ENCODE measurements around the gene ABCA4.

ABCA4 gene

GRCh38 chr1:93990010-93990409, 130.9 kb downstream of the ABCA4 start:
- Histone ChIP-seq H3K36me3 (ENCODE audit: insufficient read depth, low read length) (no peaks in the 10 kb centered on the region), H3K4me2 (ENCODE audit: low read length) (no peak overlapping the region), H3K9me3 (replicated peaks; ENCODE audit: low read length) (no peaks in the 10 kb centered on the region), H3K9ac (ENCODE audit: low read depth, low read length) (no peak overlapping the region), H3K4me3 (ENCODE audit: low read length) (no peak overlapping the region), H3K4me1 (ENCODE audit: control insufficient read depth, insufficient read depth, low read length) (peaks cover 30% of the 10 kb centered on the region), H3K27me3 (ENCODE audit: control insufficient read depth, insufficient read depth, low read length) (peaks cover 22% of the 10 kb centered on the region)

DNA sequence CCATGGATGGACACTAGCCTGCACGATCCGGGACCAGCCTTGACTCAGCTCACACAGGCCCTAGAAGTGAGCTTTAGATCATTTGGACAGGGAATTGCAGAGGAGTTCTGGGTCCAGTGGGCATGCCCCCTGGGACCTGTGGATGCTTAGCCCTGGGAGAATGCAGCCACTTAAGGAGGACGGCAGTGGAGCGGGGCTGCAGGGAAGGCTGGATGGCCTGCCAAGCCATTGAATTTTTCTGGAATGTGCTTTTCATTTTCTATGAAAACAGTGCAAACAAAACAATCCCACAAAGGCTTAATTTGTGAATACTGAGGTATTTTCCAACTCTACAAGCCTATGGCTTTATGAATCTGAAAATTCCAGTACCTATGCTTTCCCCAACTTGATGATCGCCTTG, 131.3 kb downstream of the ABCA4 start:
- H3K4me1 ChIP-seq (ENCODE audit: control insufficient read depth, insufficient read depth, low read length) = peaks cover 30% of the 10 kb centered on the region
- peak overlapping the region; percentile 26 for H3K4me2 ChIP-seq (ENCODE audit: low read length)
- no peaks in the 10 kb centered on the region for H3K36me3 ChIP-seq (ENCODE audit: insufficient read depth, low read length)
- peaks cover 20% of the 10 kb centered on the region for H3K27me3 ChIP-seq (ENCODE audit: control insufficient read depth, insufficient read depth, low read length)
- no peaks in the 10 kb centered on the region for H3K9me3 ChIP-seq (replicated peaks; ENCODE audit: low read length)
- peak overlapping the region; percentile 2 for H3K4me3 ChIP-seq (ENCODE audit: low read length)
- no peak overlapping the region for H3K9ac ChIP-seq (ENCODE audit: low read depth, low read length)

GRCh38 chr1:93988634-93989350, 132.2 kb downstream of the ABCA4 start:
- H3K4me3 ChIP-seq (ENCODE audit: low read length) = no peak overlapping the region
- peak overlapping the region; percentile 11 for H3K4me2 ChIP-seq (ENCODE audit: low read length)
- peaks cover 20% of the 10 kb centered on the region for H3K27me3 ChIP-seq (ENCODE audit: control insufficient read depth, insufficient read depth, low read length)
- H3K4me1 ChIP-seq (ENCODE audit: control insufficient read depth, insufficient read depth, low read length) = peaks cover 27% of the 10 kb centered on the region
- no peaks in the 10 kb centered on the region for H3K36me3 ChIP-seq (ENCODE audit: insufficient read depth, low read length)
- H3K9me3 ChIP-seq (replicated peaks; ENCODE audit: low read length) = no peaks in the 10 kb centered on the region
- no peak overlapping the region for H3K9ac ChIP-seq (ENCODE audit: low read depth, low read length)

DNA sequence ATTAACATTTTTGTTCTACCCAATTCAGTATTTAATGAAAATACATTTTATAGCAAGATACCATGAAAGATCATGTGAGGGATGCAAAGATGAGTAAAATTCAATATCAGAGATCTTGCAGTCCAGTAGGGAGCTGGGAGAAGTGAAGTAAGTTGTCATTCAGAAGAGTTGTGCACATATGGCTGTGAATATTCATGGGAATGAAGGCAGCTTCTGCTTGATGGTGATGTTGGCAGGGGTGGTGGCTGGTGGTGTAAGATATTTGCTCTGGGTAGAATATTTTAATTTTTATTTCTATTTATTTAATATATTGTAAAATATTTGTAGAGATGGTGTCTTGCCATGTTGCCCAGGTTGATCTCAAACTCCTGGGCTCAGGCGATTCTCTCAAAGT, 139.7 kb downstream of the ABCA4 start:
- no peaks in the 10 kb centered on the region for H3K27me3 ChIP-seq (ENCODE audit: control insufficient read depth, insufficient read depth, low read length)
- H3K36me3 ChIP-seq (ENCODE audit: insufficient read depth, low read length) = no peaks in the 10 kb centered on the region
- H3K4me2 ChIP-seq (ENCODE audit: low read length) = no peak overlapping the region
- peaks cover 32% of the 10 kb centered on the region for H3K4me1 ChIP-seq (ENCODE audit: control insufficient read depth, insufficient read depth, low read length)
- no peak overlapping the region for H3K9ac ChIP-seq (ENCODE audit: low read depth, low read length)
- no peak overlapping the region for H3K4me3 ChIP-seq (ENCODE audit: low read length)
- H3K9me3 ChIP-seq (replicated peaks; ENCODE audit: low read length) = no peaks in the 10 kb centered on the region

- peaks cover 32% of the 10 kb centered on the region for H3K4me1 ChIP-seq (ENCODE audit: control insufficient read depth, insufficient read depth, low read length)
- H3K27me3 ChIP-seq (ENCODE audit: control insufficient read depth, insufficient read depth, low read length) = no peaks in the 10 kb centered on the region
- no peaks in the 10 kb centered on the region for H3K9me3 ChIP-seq (replicated peaks; ENCODE audit: low read length)
- H3K4me3 ChIP-seq (ENCODE audit: low read length) = no peak overlapping the region
- H3K9ac ChIP-seq (ENCODE audit: low read depth, low read length) = no peak overlapping the region
- H3K36me3 ChIP-seq (ENCODE audit: insufficient read depth, low read length) = no peaks in the 10 kb centered on the region
- no peak overlapping the region for H3K4me2 ChIP-seq (ENCODE audit: low read length)
Measured at GRCh38 chr1:93980320-93981273, 140.4 kb downstream of the ABCA4 start.

DNA sequence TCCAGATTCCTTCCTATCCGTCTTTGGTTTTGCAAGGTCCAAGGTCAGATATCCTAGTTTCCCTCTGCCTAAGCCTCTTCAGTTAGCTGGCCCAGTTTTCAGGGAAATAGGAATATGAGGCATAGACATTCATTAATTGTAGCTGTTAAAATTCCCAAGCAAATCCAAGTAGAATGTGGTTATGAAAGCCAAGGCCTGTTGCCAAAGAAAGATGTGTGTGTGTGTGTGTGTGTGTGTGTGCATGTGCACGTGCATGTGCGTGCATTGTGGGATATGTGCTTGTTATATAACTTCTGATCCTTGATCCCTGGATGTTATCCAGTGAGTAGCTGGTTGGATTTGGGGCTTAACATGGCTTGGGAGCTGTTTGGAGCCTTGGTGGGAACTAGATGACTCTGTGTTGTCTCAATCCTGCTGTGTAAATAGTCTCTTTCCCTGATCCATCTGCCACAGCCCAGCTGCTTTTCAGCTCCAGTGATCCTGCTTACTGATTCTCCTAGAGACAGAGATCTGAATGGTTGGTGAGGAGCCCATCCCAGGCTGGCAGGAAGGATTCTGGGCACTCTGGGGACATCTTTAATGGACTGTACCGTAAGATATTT, 141.1 kb downstream of the ABCA4 start:
- no peak overlapping the region for H3K4me2 ChIP-seq (ENCODE audit: low read length)
- no peaks in the 10 kb centered on the region for H3K36me3 ChIP-seq (ENCODE audit: insufficient read depth, low read length)
- no peak overlapping the region for H3K9ac ChIP-seq (ENCODE audit: low read depth, low read length)
- no peaks in the 10 kb centered on the region for H3K27me3 ChIP-seq (ENCODE audit: control insufficient read depth, insufficient read depth, low read length)
- H3K9me3 ChIP-seq (replicated peaks; ENCODE audit: low read length) = no peaks in the 10 kb centered on the region
- peaks cover 32% of the 10 kb centered on the region for H3K4me1 ChIP-seq (ENCODE audit: control insufficient read depth, insufficient read depth, low read length)
- H3K4me3 ChIP-seq (ENCODE audit: low read length) = no peak overlapping the region

DNA sequence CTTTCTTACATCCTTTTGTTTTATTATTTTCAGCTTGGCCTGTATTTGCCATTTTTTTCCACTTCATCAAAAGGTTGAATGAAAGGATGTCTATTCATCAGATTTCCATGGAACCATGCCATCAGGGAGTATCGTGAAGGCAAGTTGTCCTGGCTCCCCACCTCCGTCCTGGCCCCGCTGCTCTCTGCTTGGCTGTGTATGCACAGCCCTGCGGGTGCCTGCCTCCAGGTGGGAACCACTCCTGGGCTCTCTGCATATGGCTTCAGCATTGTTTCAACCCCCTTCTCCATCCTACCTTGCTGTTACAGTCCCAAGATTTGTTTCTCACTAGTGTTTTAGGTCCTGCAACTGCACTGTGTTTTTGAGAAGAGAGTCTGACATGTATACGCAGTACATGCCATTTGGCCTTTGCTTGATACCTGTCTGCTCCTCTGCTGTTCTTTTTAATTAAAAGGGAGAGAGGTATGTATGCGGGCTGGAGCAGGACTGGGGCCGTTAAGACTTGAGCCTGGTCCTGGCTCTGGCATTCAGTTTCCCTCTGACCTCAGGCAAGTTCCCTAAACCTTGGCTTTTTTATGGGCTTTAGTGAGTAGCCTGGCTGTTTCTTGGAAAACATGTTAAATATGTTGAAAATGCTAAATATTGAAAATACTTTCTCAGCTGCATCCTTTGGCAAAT, 141.8 kb downstream of the ABCA4 start:
- no peak overlapping the region for H3K4me3 ChIP-seq (ENCODE audit: low read length)
- H3K9ac ChIP-seq (ENCODE audit: low read depth, low read length) = no peak overlapping the region
- H3K36me3 ChIP-seq (ENCODE audit: insufficient read depth, low read length) = no peaks in the 10 kb centered on the region
- H3K4me1 ChIP-seq (ENCODE audit: control insufficient read depth, insufficient read depth, low read length) = peaks cover 32% of the 10 kb centered on the region
- H3K9me3 ChIP-seq (replicated peaks; ENCODE audit: low read length) = no peaks in the 10 kb centered on the region
- no peaks in the 10 kb centered on the region for H3K27me3 ChIP-seq (ENCODE audit: control insufficient read depth, insufficient read depth, low read length)
- H3K4me2 ChIP-seq (ENCODE audit: low read length) = no peak overlapping the region

DNA sequence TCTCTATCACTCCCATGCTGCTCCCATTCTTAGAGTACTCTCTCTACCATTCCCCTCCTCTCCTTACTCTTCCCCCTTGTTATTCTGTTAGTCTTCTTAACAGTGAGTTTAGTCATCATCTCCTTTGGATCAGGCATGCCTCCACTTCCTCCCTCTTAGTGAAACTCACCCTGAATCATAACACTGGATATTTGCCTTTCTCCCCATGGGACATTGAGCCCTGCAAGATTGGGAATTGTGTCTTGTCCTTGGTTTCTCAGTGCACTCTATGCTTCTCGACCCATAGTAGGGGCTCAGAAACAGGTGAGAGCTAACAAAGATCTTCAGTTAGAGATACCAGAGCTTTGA, 143.4 kb downstream of the ABCA4 start:
- Histone ChIP-seq H3K36me3 (ENCODE audit: insufficient read depth, low read length) (no peaks in the 10 kb centered on the region), H3K4me1 (ENCODE audit: control insufficient read depth, insufficient read depth, low read length) (peaks cover 32% of the 10 kb centered on the region), H3K27me3 (ENCODE audit: control insufficient read depth, insufficient read depth, low read length) (no peaks in the 10 kb centered on the region), H3K9ac (ENCODE audit: low read depth, low read length) (no peak overlapping the region), H3K4me3 (ENCODE audit: low read length) (no peak overlapping the region), H3K4me2 (ENCODE audit: low read length) (peak overlapping the region; percentile 4), H3K9me3 (replicated peaks; ENCODE audit: low read length) (no peaks in the 10 kb centered on the region)

GRCh38 chr1:93976711-93977597, 144.0 kb downstream of the ABCA4 start:
- Histone ChIP-seq H3K9ac (ENCODE audit: low read depth, low read length) (no peak overlapping the region), H3K4me2 (ENCODE audit: low read length) (peak overlapping the region; percentile 4), H3K4me3 (ENCODE audit: low read length) (no peak overlapping the region), H3K4me1 (ENCODE audit: control insufficient read depth, insufficient read depth, low read length) (peaks cover 32% of the 10 kb centered on the region), H3K36me3 (ENCODE audit: insufficient read depth, low read length) (no peaks in the 10 kb centered on the region), H3K9me3 (replicated peaks; ENCODE audit: low read length) (no peaks in the 10 kb centered on the region), H3K27me3 (ENCODE audit: control insufficient read depth, insufficient read depth, low read length) (peaks cover 5% of the 10 kb centered on the region)

DNA sequence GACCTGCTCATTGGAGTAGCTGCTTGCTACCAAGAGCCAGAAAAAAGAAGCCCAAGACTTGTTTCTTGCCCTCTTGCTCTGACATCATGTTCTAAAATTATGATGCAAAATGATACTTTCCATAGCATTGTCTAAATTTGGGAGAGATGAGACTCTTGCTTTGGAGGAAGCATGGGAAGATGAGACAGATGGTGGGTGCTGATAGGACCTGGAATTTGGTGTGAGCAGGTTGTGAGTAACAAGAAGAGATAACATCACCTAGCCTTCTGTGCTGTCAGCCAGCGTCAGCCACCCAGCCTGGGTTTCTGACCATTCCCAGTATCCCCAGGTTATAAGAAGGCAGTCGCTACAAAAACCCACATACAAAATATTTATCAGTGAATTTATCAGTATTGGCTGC, 144.7 kb downstream of the ABCA4 start:
- Histone ChIP-seq H3K9me3 (replicated peaks; ENCODE audit: low read length) (no peaks in the 10 kb centered on the region), H3K4me1 (ENCODE audit: control insufficient read depth, insufficient read depth, low read length) (peaks cover 32% of the 10 kb centered on the region), H3K36me3 (ENCODE audit: insufficient read depth, low read length) (no peaks in the 10 kb centered on the region), H3K9ac (ENCODE audit: low read depth, low read length) (no peak overlapping the region), H3K4me3 (ENCODE audit: low read length) (no peak overlapping the region), H3K27me3 (ENCODE audit: control insufficient read depth, insufficient read depth, low read length) (peaks cover 5% of the 10 kb centered on the region), H3K4me2 (ENCODE audit: low read length) (no peak overlapping the region)
